Measurements from ENCODE around the gene DDX54.
"Not testable (repeated sequence)": the region's sequence is repeated elsewhere in the genome, so short reads cannot be mapped to it uniquely, and the experiment has no call there.

Gene DDX54

GRCh38 chr12:113119980-113120669 is 65.2 kb downstream of the DDX54 start:
- DNase-seq (ENCODE audit: low spot score) = no peak

GRCh38 chr12:113118142-113118541 is 67.1 kb downstream of the DDX54 start:
- no peak overlapping the region for H3K9ac ChIP-seq (ENCODE audit: low read depth, low read length, poor library complexity)
- H3K18ac ChIP-seq (ENCODE audit: low read length) = no peak overlapping the region
- no peak for DNase-seq (ENCODE audit: low spot score)
- no peak overlapping the region for H2BK120ac ChIP-seq (ENCODE audit: low read depth, low read length)
- H3K23ac ChIP-seq (ENCODE audit: low read depth, low read length, poor library complexity) = no peak overlapping the region
- H3K4me1 ChIP-seq (ENCODE audit: control insufficient read depth in 2 of 2, insufficient read depth in 1 of 2, low read depth in 1 of 2, low read length in 2 of 2) = peaks cover 6 to 7% of the 10 kb centered on the region in 2 donors
- no peak overlapping the region for H2AK5ac ChIP-seq (ENCODE audit: low read depth, low read length)
- no peak overlapping the region for H3K4me2 ChIP-seq (ENCODE audit: insufficient read depth, low read length, poor library complexity, severe bottlenecking)
- no peak overlapping the region for H2AFZ ChIP-seq (ENCODE audit: low read length)
- no peak overlapping the region for H3K4ac ChIP-seq (ENCODE audit: low read length)
- no peak overlapping the region for H4K8ac ChIP-seq (ENCODE audit: low read depth, low read length)
- peaks cover 0 to 14% (median 0%) of the 10 kb centered on the region in 3 experiments for H3K27me3 ChIP-seq (ENCODE audit: control insufficient read depth in 3 of 3, insufficient read depth in 3 of 3, low read depth in 1 of 3, low read length in 3 of 3)
- H3K27ac ChIP-seq (replicated peaks; ENCODE audit: low read length) = no peak overlapping the region
- H3K79me1 ChIP-seq (ENCODE audit: low read depth, low read length) = no peaks in the 10 kb centered on the region
- peaks cover 0 to 4% of the 10 kb centered on the region in 2 donors for H3K9me3 ChIP-seq (replicated peaks in 1 of 2; ENCODE audit: control insufficient read depth in 2 of 2, insufficient read depth in 1 of 2, low read depth in 1 of 2, low read length in 2 of 2)
- H3K14ac ChIP-seq (ENCODE audit: low read length) = no peak overlapping the region
- WGBS, 2 donors (ENCODE audit: extremely low coverage in 2 of 2, insufficient read length in 2 of 2, insufficient replicate concordance in 1 of 2) = no CpG with 5 or more reads among the region's 1 CpG
- H3K4me3 ChIP-seq (ENCODE audit: low read length in 2 of 2) = no peak overlapping the region
- H2BK15ac ChIP-seq (ENCODE audit: low read length) = no peak overlapping the region
- no peak overlapping the region for H4K91ac ChIP-seq (ENCODE audit: low read depth, low read length, poor library complexity)
- no peak overlapping the region for H2BK12ac ChIP-seq (ENCODE audit: low read length)
- no peak overlapping the region for H2BK5ac ChIP-seq (ENCODE audit: low read length)
- H3K36me3 ChIP-seq (replicated peaks in 1 of 2; ENCODE audit: control insufficient read depth in 2 of 2, insufficient read depth in 2 of 2, low read length in 2 of 2) = no peaks in the 10 kb centered on the region

More at GRCh38 chr12:113119980-113120669, 65.2 kb downstream of the DDX54 start:
- no peak overlapping the region for H2BK12ac ChIP-seq (ENCODE audit: low read length)
- H3K23ac ChIP-seq (ENCODE audit: low read depth, low read length, poor library complexity) = no peak overlapping the region
- peaks cover 0 to under 1% (median 0%) of the 10 kb centered on the region in 3 experiments for H3K27me3 ChIP-seq (ENCODE audit: control insufficient read depth in 3 of 3, insufficient read depth in 3 of 3, low read depth in 1 of 3, low read length in 3 of 3)
- H2BK15ac ChIP-seq (ENCODE audit: low read length) = no peak overlapping the region
- no peak overlapping the region for H3K14ac ChIP-seq (ENCODE audit: low read length)
- no peaks in the 10 kb centered on the region for H3K36me3 ChIP-seq (replicated peaks in 1 of 2; ENCODE audit: control insufficient read depth in 2 of 2, insufficient read depth in 2 of 2, low read length in 2 of 2)
- no peak overlapping the region for H3K27ac ChIP-seq (replicated peaks; ENCODE audit: low read length)
- no peak overlapping the region for H2AFZ ChIP-seq (ENCODE audit: low read length)
- no peak overlapping the region for H4K91ac ChIP-seq (ENCODE audit: low read depth, low read length, poor library complexity)
- WGBS, 2 donors (ENCODE audit: extremely low coverage in 2 of 2, insufficient read length in 2 of 2, insufficient replicate concordance in 1 of 2) = no CpG with 5 or more reads among the region's 4 CpGs
- peak overlapping the region; percentile 15 for H3K18ac ChIP-seq (ENCODE audit: low read length)
- H2AK5ac ChIP-seq (ENCODE audit: low read depth, low read length) = no peak overlapping the region
- H3K4ac ChIP-seq (ENCODE audit: low read length) = no peak overlapping the region
- H3K79me1 ChIP-seq (ENCODE audit: low read depth, low read length) = no peaks in the 10 kb centered on the region
- no peak overlapping the region for H4K8ac ChIP-seq (ENCODE audit: low read depth, low read length)
- H2BK120ac ChIP-seq (ENCODE audit: low read depth, low read length) = no peak overlapping the region
- peaks cover 6 to 7% of the 10 kb centered on the region in 2 donors for H3K4me1 ChIP-seq (ENCODE audit: control insufficient read depth in 2 of 2, insufficient read depth in 1 of 2, low read depth in 1 of 2, low read length in 2 of 2)
- no peak overlapping the region for H3K9ac ChIP-seq (ENCODE audit: low read depth, low read length, poor library complexity)
- H3K4me3 ChIP-seq (ENCODE audit: low read length in 2 of 2) = no peak overlapping the region
- H3K9me3 ChIP-seq (replicated peaks in 1 of 2; ENCODE audit: control insufficient read depth in 2 of 2, insufficient read depth in 1 of 2, low read depth in 1 of 2, low read length in 2 of 2) = peaks cover 0 to 4% of the 10 kb centered on the region in 2 donors
- no peak overlapping the region for H2BK5ac ChIP-seq (ENCODE audit: low read length)
- no peak overlapping the region for H3K4me2 ChIP-seq (ENCODE audit: insufficient read depth, low read length, poor library complexity, severe bottlenecking)

GRCh38 chr12:113117684-113118083 is 67.6 kb downstream of the DDX54 start:
- H3K14ac ChIP-seq (ENCODE audit: low read length); H3K18ac ChIP-seq (ENCODE audit: low read length); H2AK5ac ChIP-seq (ENCODE audit: low read depth, low read length); H2BK120ac ChIP-seq (ENCODE audit: low read depth, low read length); H3K4me1 ChIP-seq (ENCODE audit: control insufficient read depth in 2 of 2, insufficient read depth in 1 of 2, low read depth in 1 of 2, low read length in 2 of 2); DNase-seq (ENCODE audit: low spot score); H3K4ac ChIP-seq (ENCODE audit: low read length); H3K27ac ChIP-seq (replicated peaks; ENCODE audit: low read length); H3K36me3 ChIP-seq (replicated peaks in 1 of 2; ENCODE audit: control insufficient read depth in 2 of 2, insufficient read depth in 2 of 2, low read length in 2 of 2); H2BK12ac ChIP-seq (ENCODE audit: low read length); H3K9me3 ChIP-seq (replicated peaks in 1 of 2; ENCODE audit: control insufficient read depth in 2 of 2, insufficient read depth in 1 of 2, low read depth in 1 of 2, low read length in 2 of 2); H2AFZ ChIP-seq (ENCODE audit: low read length); H3K4me3 ChIP-seq (ENCODE audit: low read length in 2 of 2); H4K91ac ChIP-seq (ENCODE audit: low read depth, low read length, poor library complexity); H3K9ac ChIP-seq (ENCODE audit: low read depth, low read length, poor library complexity); H4K8ac ChIP-seq (ENCODE audit: low read depth, low read length); H3K79me1 ChIP-seq (ENCODE audit: low read depth, low read length); H3K23ac ChIP-seq (ENCODE audit: low read depth, low read length, poor library complexity); H2BK5ac ChIP-seq (ENCODE audit: low read length); H3K4me2 ChIP-seq (ENCODE audit: insufficient read depth, low read length, poor library complexity, severe bottlenecking); H2BK15ac ChIP-seq (ENCODE audit: low read length): not testable (repeated sequence)
- no CpG with 5 or more reads among the region's 8 CpGs for WGBS, 2 donors (ENCODE audit: extremely low coverage in 2 of 2, insufficient read length in 2 of 2, insufficient replicate concordance in 1 of 2)
- peaks cover 0 to 17% (median 0%) of the 10 kb centered on the region in 3 experiments for H3K27me3 ChIP-seq (ENCODE audit: control insufficient read depth in 3 of 3, insufficient read depth in 3 of 3, low read depth in 1 of 3, low read length in 3 of 3)

- Histone ChIP-seq H3K9ac (ENCODE audit: low read depth, low read length, poor library complexity) (no peak overlapping the region), H2AFZ (ENCODE audit: low read length) (peak overlapping the region; percentile 73), H3K79me1 (ENCODE audit: low read depth, low read length) (no peaks in the 10 kb centered on the region), H3K4me3 (ENCODE audit: low read length in 2 of 2) (no peak overlapping the region), H2BK5ac (ENCODE audit: low read length) (no peak overlapping the region), H3K23ac (ENCODE audit: low read depth, low read length, poor library complexity) (no peak overlapping the region), H3K9me3 (replicated peaks in 1 of 2; ENCODE audit: control insufficient read depth in 2 of 2, insufficient read depth in 1 of 2, low read depth in 1 of 2, low read length in 2 of 2) (no peaks in the 10 kb centered on the region), H3K4me2 (ENCODE audit: insufficient read depth, low read length, poor library complexity, severe bottlenecking) (no peak overlapping the region), H2BK12ac (ENCODE audit: low read length) (no peak overlapping the region), H3K18ac (ENCODE audit: low read length) (no peak overlapping the region), H2AK5ac (ENCODE audit: low read depth, low read length) (no peak overlapping the region), H3K27me3 (ENCODE audit: control insufficient read depth in 3 of 3, insufficient read depth in 3 of 3, low read depth in 1 of 3, low read length in 3 of 3) (peaks cover 0 to 24% (median 0%) of the 10 kb centered on the region in 3 experiments), H4K91ac (ENCODE audit: low read depth, low read length, poor library complexity) (no peak overlapping the region), H2BK15ac (ENCODE audit: low read length) (no peak overlapping the region), H3K36me3 (replicated peaks in 1 of 2; ENCODE audit: control insufficient read depth in 2 of 2, insufficient read depth in 2 of 2, low read length in 2 of 2) (no peaks in the 10 kb centered on the region), H3K27ac (replicated peaks; ENCODE audit: low read length) (no peak overlapping the region), H4K8ac (ENCODE audit: low read depth, low read length) (no peak overlapping the region), H3K4ac (ENCODE audit: low read length) (no peak overlapping the region), H3K14ac (ENCODE audit: low read length) (no peak overlapping the region), H3K4me1 (ENCODE audit: control insufficient read depth in 2 of 2, insufficient read depth in 1 of 2, low read depth in 1 of 2, low read length in 2 of 2) (peaks cover 6 to 7% of the 10 kb centered on the region in 2 donors), H2BK120ac (ENCODE audit: low read depth, low read length) (no peak overlapping the region)
- DNase-seq (ENCODE audit: low spot score) = no peak
- WGBS, 2 donors (ENCODE audit: extremely low coverage in 2 of 2, insufficient read length in 2 of 2, insufficient replicate concordance in 1 of 2) = no CpG with 5 or more reads among the region's 6 CpGs
These were observed 68.4 kb downstream of the DDX54 start for GRCh38 chr12:113116875-113117274.

Measured in neuronal stem cell (in vitro differentiated cells).